ENCODE results near the gene NAT14.

Gene NAT14

GRCh38 chr19:55451965-55452748 is 32.8 kb upstream of the NAT14 start:
- DNase-seq, result no peak
- Histone ChIP-seq H3K27me3 (ENCODE audit: insufficient read depth, low read depth, severe bottlenecking) (peaks cover 11% of the 10 kb centered on the region), H3K9me3 (ENCODE audit: severe bottlenecking) (no peaks in the 10 kb centered on the region), H3K36me3 (peaks cover 9% of the 10 kb centered on the region; the same call in 1 of the 2 replicates), H3K4me3 (ENCODE audit: low read depth, low read length) (peak overlapping the region; percentile 50), H3K27ac (no peak overlapping the region)
- no peak for TF ChIP-seq CTCF (IDR thresholded peaks at IDR 0.05; ENCODE audit: low read depth, low read length)

- Histone ChIP-seq H3K27me3 (ENCODE audit: insufficient read depth, low read depth, severe bottlenecking) (peaks cover 11% of the 10 kb centered on the region), H3K36me3 (peaks cover 9% of the 10 kb centered on the region; the same call in 1 of the 2 replicates), H3K9me3 (ENCODE audit: severe bottlenecking) (no peaks in the 10 kb centered on the region), H3K27ac (no peak overlapping the region), H3K4me3 (ENCODE audit: low read depth, low read length) (no peak overlapping the region)
- DNase-seq, result peak; percentile 80
- TF ChIP-seq CTCF (IDR thresholded peaks at IDR 0.05; ENCODE audit: low read depth, low read length), result no peak
Observed at GRCh38 chr19:55452749-55453346, 32.1 kb upstream of the NAT14 start.

DNA sequence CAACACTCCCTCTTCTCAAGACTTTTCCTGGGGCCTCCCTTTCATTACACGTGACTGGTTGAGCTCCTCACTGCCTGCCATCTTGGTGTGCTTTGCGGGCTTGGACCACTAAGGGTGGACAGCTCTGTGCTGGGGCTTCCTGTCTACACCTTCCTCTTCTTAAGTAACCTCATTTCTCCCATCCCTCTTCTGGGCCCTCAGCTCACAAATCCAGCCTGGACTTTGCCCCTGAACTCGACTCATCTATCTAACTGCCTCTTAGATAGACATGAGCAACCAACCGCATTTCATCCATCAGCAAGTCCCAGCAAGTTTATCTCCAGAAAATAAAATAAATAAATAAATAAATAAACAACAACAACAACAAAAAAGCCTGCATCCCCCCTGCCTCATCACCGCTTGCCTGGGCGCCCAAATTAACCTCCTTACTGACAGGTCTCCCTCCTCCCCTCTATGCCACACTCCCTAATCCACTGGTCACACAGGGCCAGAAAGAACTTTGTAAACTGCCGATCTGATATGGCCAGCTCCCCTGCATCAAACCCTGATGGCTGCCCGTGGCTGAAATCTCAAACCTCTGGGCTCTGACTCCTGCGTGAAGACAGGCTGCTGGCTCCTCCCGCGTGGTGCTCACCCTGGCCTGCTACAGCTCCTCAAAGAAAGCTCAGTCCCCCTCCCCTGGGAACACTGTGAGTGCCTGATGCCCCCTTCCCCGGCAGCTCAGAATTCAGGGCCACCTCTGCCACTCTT is 31.3 kb upstream of the NAT14 start:
- Histone ChIP-seq H3K4me3 (ENCODE audit: low read depth, low read length) (no peak overlapping the region), H3K27me3 (ENCODE audit: insufficient read depth, low read depth, severe bottlenecking) (peaks cover 11% of the 10 kb centered on the region), H3K36me3 (peaks cover 9% of the 10 kb centered on the region; the same call in 1 of the 2 replicates), H3K9me3 (ENCODE audit: severe bottlenecking) (no peaks in the 10 kb centered on the region), H3K27ac (no peak overlapping the region)
- no peak for DNase-seq
- TF ChIP-seq CTCF (IDR thresholded peaks at IDR 0.05; ENCODE audit: low read depth, low read length), result no peak

DNA sequence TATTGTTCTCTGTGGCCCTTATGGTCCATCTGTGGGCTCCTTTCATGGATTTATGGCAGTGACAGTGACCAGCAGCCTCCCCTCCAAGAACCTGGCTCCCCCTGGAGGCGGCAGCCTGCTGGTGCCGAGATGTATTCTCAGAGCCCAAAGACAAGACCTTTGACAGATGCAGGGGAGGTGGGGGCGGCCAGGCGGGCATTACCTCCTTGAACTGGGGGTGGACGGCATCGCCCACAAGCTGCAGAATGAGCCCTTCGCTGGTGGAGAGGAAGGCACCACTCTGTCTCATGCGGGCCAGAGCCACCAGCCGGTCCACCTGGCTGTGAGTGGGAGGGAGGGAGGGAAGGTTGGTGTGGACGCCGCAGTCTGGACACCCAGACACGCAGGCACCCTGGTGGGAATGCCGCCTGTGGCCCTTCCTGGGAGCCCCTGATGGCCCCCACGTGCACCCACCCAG is 30.2 kb upstream of the NAT14 start:
- H3K27ac ChIP-seq, result peak overlapping the region; percentile 49
- H3K9me3 ChIP-seq (ENCODE audit: severe bottlenecking), result no peaks in the 10 kb centered on the region
- H3K36me3 ChIP-seq, result peaks cover 9% of the 10 kb centered on the region; the same call in 1 of the 2 replicates
- peak; percentile 74 for TF ChIP-seq CTCF (IDR thresholded peaks at IDR 0.05; ENCODE audit: low read depth, low read length)
- no peak overlapping the region for H3K4me3 ChIP-seq (ENCODE audit: low read depth, low read length)
- peaks cover 11% of the 10 kb centered on the region for H3K27me3 ChIP-seq (ENCODE audit: insufficient read depth, low read depth, severe bottlenecking)
- peak; percentile 89 for DNase-seq

GRCh38 chr19:55455576-55456235 is 29.3 kb upstream of the NAT14 start:
- Histone ChIP-seq H3K9me3 (ENCODE audit: severe bottlenecking) (no peaks in the 10 kb centered on the region), H3K27ac (no peak overlapping the region), H3K36me3 (peaks cover 9% of the 10 kb centered on the region; the same call in 1 of the 2 replicates), H3K4me3 (ENCODE audit: low read depth, low read length) (no peak overlapping the region), H3K27me3 (ENCODE audit: insufficient read depth, low read depth, severe bottlenecking) (peaks cover 11% of the 10 kb centered on the region)
- TF ChIP-seq CTCF (IDR thresholded peaks at IDR 0.05; ENCODE audit: low read depth, low read length), result no peak
- DNase-seq, result no peak

Measured in WERI-Rb-1 (cell line).